K562 (cell line): ENCODE data around the gene PSEN1. TPM values are rescaled to one million over a fixed set of nuclear protein-coding genes. Genes with fewer than 3 reads are reported as not detected.

ENCODE experiments used
- CHAMP1 ChIP-seq: fragments of 450-650 bp; IDR thresholded peaks from 2 replicates; pipeline ENCODE4 v1.6.1; 2016; ENCODE audit warnings: mild to moderate bottlenecking
- HDAC6 ChIP-seq: IDR thresholded peaks from 2 replicates; pipeline ENCODE4 v1.6.1; 2012; ENCODE audit warnings: low read depth, mild to moderate bottlenecking, control low read depth, inconsistent platforms, low read length, moderate library complexity
- MBD2 ChIP-seq: sonication (generic); IDR thresholded peaks from 2 replicates; pipeline ENCODE4 v1.6.1; 2016; ENCODE audit warnings: low read depth, borderline replicate concordance
- NFIC ChIP-seq: fragments of 450-650 bp; IDR thresholded peaks from 2 replicates; pipeline ENCODE4 v1.6.1; 2017; ENCODE audit warnings: mild to moderate bottlenecking, inconsistent platforms
- PBX2 ChIP-seq, 2 experiments: IDR thresholded peaks in 1 of 2; conservative IDR thresholded peaks in 1 of 2; 2 replicates each; pipeline ENCODE4 v1.6.1; 2016; ENCODE audit warnings: low read depth in 2 of 2, mild to moderate bottlenecking in 1 of 2, missing compliant biosample characterization in 1 of 2, missing genetic modification characterization in 1 of 2, moderate library complexity in 1 of 2
- POU5F1 ChIP-seq: fragments of 150-350 bp; IDR thresholded peaks from 2 replicates; pipeline ENCODE4 v1.6.1; 2014; ENCODE audit warnings: borderline replicate concordance, low read length, low read depth, mild to moderate bottlenecking; ENCODE audit not compliant: partially characterized antibody
- RBM22 ChIP-seq: fragments of 200-400 bp; formaldehyde crosslinking; IDR thresholded peaks from 2 replicates; pipeline ENCODE4 v1.6.1; 2018; ENCODE audit warnings: low read length, low read depth; ENCODE audit not compliant: poor library complexity, severe bottlenecking
- SPI1 ChIP-seq: IDR thresholded peaks from 2 replicates; pipeline ENCODE4 v1.6.1; 2011; ENCODE audit warnings: low read depth, low read length, control low read depth, borderline replicate concordance
- ZFP36 ChIP-seq: fragments of 150-350 bp; IDR thresholded peaks from 2 replicates; pipeline ENCODE4 v1.6.1; 2018; ENCODE audit warnings: low read length, low read depth; ENCODE audit not compliant: partially characterized antibody
- ZNF436 ChIP-seq: fragments of 250-450, 450-650 bp; sonication (Bioruptor Pico); formaldehyde crosslinking; IDR thresholded peaks from 2 replicates; pipeline ENCODE4 v1.7.0; 2020; ENCODE audit warnings: mild to moderate bottlenecking
- ZNF780A ChIP-seq: fragments of 250-450 bp; sonication (Bioruptor Pico); IDR thresholded peaks from 2 replicates; pipeline ENCODE4 v1.5.0; 2021; ENCODE audit warnings: mild to moderate bottlenecking
- ZNF785 ChIP-seq: fragments of 250-450 bp; sonication (Bioruptor Pico); IDR thresholded peaks from 2 replicates; pipeline ENCODE4 v1.4.0; 2020; ENCODE audit warnings: mild to moderate bottlenecking
- polyA plus RNA-seq, 8 experiments: library from polyadenylated mRNA; depleted of rRNA in 4 of 8; stranded (reverse) in 5 of 8; unstranded in 3 of 8; fragments of >200 nt; fragmentation: Nextera tagmentation in 2 of 8; fragmentation: Illumina TruSeq in 1 of 8; extraction: Ambion mirVana in 2 of 8; extraction: Trizol in 1 of 8; gene quantifications; 2 replicates each; pipeline versions ENCODE4 v1.2.1 to v1.2.3, GENCODE V29; 2011 to 2014; ENCODE audit warnings: inconsistent platforms in 1 of 8, missing spikeins in 1 of 8
- total RNA-seq, 7 experiments: library from RNA; depleted of rRNA in 6 of 7; stranded (reverse); fragments of >200 nt in 6 of 7; fragmentation: Illumina TruSeq in 2 of 7; extraction: Trizol in 2 of 7; gene quantifications; 2 replicates each; pipeline versions ENCODE4 v1.2.1 to v1.2.3, GENCODE V29; 2011 to 2021; ENCODE audit warnings: low replicate concordance in 1 of 7
- TF ChIP-seq, protein P1 (sequence below): fragments of 450-650 bp; formaldehyde crosslinking; IDR thresholded peaks from 2 replicates; pipeline ENCODE4 v1.4.0; 2020; ENCODE audit warnings: mild to moderate bottlenecking, moderate library complexity
- TF ChIP-seq, protein P2 (sequence below): fragments of 200-800 bp; sonication (Bioruptor generic); IDR thresholded peaks from 2 replicates; pipeline ENCODE4 v1.6.1; 2016; ENCODE audit warnings: missing genetic modification characterization, missing compliant biosample characterization

Gene PSEN1
- total and polyA plus RNA-seq, 9 of the 15 experiments (the other 6 are each of a cell fraction or from before 2014, with no cell fraction given): 6.5 to 25.2 (median 14.3) TPM

DNA sequence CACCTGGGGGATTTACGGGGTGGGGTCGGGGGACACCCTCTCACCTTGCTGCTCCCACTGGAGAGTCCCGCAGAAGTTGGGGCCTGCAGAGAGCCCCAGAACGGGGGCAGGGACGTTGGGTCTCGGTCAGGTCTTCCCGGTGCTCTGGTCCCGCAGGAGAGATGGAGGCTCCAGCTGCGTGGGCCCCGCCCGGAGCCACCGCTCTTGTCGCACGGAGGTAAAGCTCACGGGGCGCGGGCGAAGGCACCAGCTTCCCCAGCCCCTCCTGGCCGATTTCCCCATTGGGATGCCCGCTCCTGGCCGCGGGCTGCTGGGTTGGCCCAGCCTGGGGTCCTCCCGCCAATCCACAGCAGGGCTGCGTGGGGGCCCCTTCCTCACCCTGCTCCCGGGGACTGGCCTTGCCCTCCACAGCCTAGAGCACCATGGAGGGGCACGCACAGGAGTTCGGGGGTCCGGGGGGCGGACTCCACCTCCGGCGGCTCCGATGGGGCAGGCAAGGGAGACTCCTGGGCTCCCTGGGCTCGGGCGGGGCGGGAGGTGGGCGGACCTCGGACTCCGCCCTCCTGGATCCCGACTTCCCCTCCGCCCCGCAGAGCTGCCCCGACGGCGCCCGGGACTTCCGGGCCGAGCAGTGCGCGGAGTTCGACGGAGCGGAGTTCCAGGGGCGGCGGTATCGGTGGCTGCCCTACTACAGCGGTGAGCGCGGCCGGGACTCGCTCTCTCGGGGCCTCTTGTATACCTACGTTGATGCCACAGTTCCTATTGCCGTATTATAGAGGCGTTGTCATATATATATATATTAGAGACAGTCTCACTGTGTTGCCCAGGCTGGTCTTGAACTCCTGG is 109.4 kb downstream of the PSEN1 start (continued):
- TF ChIP-seq, protein P1, sequence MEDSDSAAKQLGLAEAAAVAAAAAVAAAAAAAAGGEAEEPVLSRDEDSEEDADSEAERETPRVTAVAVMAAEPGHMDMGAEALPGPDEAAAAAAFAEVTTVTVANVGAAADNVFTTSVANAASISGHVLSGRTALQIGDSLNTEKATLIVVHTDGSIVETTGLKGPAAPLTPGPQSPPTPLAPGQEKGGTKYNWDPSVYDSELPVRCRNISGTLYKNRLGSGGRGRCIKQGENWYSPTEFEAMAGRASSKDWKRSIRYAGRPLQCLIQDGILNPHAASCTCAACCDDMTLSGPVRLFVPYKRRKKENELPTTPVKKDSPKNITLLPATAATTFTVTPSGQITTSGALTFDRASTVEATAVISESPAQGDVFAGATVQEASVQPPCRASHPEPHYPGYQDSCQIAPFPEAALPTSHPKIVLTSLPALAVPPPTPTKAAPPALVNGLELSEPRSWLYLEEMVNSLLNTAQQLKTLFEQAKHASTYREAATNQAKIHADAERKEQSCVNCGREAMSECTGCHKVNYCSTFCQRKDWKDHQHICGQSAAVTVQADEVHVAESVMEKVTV (CRISPR knock-in tag): no peak
- TF ChIP-seq SPI1: peak; percentile 64; the same call in 1 of the 2 replicates
- no peak for TF ChIP-seq ZNF780A (CRISPR knock-in tag)
- TF ChIP-seq NFIC: peak; percentile 85
- TF ChIP-seq ZNF785 (CRISPR knock-in tag): no peak
- TF ChIP-seq CHAMP1: no peak
- TF ChIP-seq POU5F1: no peak
- no peak for TF ChIP-seq RBM22
- no peak for TF ChIP-seq ZNF436 (CRISPR knock-in tag)
- no peak for TF ChIP-seq MBD2
- TF ChIP-seq HDAC6: no peak
- TF ChIP-seq, protein P2, sequence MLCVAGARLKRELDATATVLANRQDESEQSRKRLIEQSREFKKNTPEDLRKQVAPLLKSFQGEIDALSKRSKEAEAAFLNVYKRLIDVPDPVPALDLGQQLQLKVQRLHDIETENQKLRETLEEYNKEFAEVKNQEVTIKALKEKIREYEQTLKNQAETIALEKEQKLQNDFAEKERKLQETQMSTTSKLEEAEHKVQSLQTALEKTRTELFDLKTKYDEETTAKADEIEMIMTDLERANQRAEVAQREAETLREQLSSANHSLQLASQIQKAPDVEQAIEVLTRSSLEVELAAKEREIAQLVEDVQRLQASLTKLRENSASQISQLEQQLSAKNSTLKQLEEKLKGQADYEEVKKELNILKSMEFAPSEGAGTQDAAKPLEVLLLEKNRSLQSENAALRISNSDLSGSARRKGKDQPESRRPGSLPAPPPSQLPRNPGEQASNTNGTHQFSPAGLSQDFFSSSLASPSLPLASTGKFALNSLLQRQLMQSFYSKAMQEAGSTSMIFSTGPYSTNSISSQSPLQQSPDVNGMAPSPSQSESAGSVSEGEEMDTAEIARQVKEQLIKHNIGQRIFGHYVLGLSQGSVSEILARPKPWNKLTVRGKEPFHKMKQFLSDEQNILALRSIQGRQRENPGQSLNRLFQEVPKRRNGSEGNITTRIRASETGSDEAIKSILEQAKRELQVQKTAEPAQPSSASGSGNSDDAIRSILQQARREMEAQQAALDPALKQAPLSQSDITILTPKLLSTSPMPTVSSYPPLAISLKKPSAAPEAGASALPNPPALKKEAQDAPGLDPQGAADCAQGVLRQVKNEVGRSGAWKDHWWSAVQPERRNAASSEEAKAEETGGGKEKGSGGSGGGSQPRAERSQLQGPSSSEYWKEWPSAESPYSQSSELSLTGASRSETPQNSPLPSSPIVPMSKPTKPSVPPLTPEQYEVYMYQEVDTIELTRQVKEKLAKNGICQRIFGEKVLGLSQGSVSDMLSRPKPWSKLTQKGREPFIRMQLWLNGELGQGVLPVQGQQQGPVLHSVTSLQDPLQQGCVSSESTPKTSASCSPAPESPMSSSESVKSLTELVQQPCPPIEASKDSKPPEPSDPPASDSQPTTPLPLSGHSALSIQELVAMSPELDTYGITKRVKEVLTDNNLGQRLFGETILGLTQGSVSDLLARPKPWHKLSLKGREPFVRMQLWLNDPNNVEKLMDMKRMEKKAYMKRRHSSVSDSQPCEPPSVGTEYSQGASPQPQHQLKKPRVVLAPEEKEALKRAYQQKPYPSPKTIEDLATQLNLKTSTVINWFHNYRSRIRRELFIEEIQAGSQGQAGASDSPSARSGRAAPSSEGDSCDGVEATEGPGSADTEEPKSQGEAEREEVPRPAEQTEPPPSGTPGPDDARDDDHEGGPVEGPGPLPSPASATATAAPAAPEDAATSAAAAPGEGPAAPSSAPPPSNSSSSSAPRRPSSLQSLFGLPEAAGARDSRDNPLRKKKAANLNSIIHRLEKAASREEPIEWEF: no peak
- no peak for TF ChIP-seq ZFP36
- no peak for TF ChIP-seq PBX2 (CRISPR knock-in tag; IDR thresholded peaks at IDR 0.05; ENCODE audit: low read depth)
- TF ChIP-seq PBX2 (tag; conservative IDR thresholded peaks at IDR 0.05; ENCODE audit: low read depth): no peak
